HG02759 (cell line): Measurements from ENCODE around the gene CFAP97D2.
"Not testable (repeated sequence)": the region's sequence is repeated elsewhere in the genome, so short reads cannot be mapped to it uniquely, and the experiment has no call there.

Experiments
- ATAC-seq: cut with Tn5 transposase; IDR thresholded peaks from one replicate; pipeline ENCODE4 v1.9.1; 2021; ENCODE audit warnings: mild to moderate bottlenecking, moderate library complexity; ENCODE audit not compliant: unreplicated experiment

CFAP97D2 gene

GRCh38 chr13:114143806-114144605, 35.1 kb upstream of the CFAP97D2 start:
- ATAC-seq, result no peak

GRCh38 chr13:114144606-114145244, 34.3 kb upstream of the CFAP97D2 start:
- ATAC-seq, result no peak

- no peak for ATAC-seq
Observed at GRCh38 chr13:114145256-114145655, 33.8 kb upstream of the CFAP97D2 start.

GRCh38 chr13:114145722-114146121, 33.3 kb upstream of the CFAP97D2 start:
- ATAC-seq, result no peak

- no peak for ATAC-seq
Observed at GRCh38 chr13:114146173-114146572, 32.9 kb upstream of the CFAP97D2 start.

- ATAC-seq, result no peak
Observed at GRCh38 chr13:114146629-114147028, 32.4 kb upstream of the CFAP97D2 start.

- ATAC-seq, result peak; percentile 46
Observed at GRCh38 chr13:114147803-114148520, 31.1 kb upstream of the CFAP97D2 start.

GRCh38 chr13:114148521-114148855, 30.6 kb upstream of the CFAP97D2 start:
- peak; percentile 94 for ATAC-seq

GRCh38 chr13:114148886-114149285, 30.2 kb upstream of the CFAP97D2 start:
- ATAC-seq, result not testable (repeated sequence)

- no peak for ATAC-seq
Observed at GRCh38 chr13:114149774-114150740, 29.0 kb upstream of the CFAP97D2 start.

GRCh38 chr13:114151031-114151430, 28.0 kb upstream of the CFAP97D2 start:
- no peak for ATAC-seq

GRCh38 chr13:114151565-114152284, 27.3 kb upstream of the CFAP97D2 start:
- ATAC-seq, result no peak

GRCh38 chr13:114152285-114152645, 26.8 kb upstream of the CFAP97D2 start:
- ATAC-seq, result no peak

- no peak for ATAC-seq
Observed at GRCh38 chr13:114152831-114153371, 26.2 kb upstream of the CFAP97D2 start.

GRCh38 chr13:114153485-114154080, 25.5 kb upstream of the CFAP97D2 start:
- ATAC-seq, result no peak

- no peak for ATAC-seq
Observed at GRCh38 chr13:114154476-114154875, 24.6 kb upstream of the CFAP97D2 start.

- ATAC-seq, result no peak
Observed at GRCh38 chr13:114155320-114155719, 23.7 kb upstream of the CFAP97D2 start.

- no peak for ATAC-seq
Observed at GRCh38 chr13:114155926-114156883, 22.9 kb upstream of the CFAP97D2 start.
